ENCODE measurements around the gene ACER3. TPM values are rescaled to one million over a fixed set of nuclear protein-coding genes. Genes with fewer than 3 reads are reported as not detected.
A peak's percentile ranks its signal among the peaks of the same experiment; 100 is the strongest.

Gene ACER3
- total RNA-seq, 2 donors from 2014 or later = 18.5 to 23.2 TPM

DNA sequence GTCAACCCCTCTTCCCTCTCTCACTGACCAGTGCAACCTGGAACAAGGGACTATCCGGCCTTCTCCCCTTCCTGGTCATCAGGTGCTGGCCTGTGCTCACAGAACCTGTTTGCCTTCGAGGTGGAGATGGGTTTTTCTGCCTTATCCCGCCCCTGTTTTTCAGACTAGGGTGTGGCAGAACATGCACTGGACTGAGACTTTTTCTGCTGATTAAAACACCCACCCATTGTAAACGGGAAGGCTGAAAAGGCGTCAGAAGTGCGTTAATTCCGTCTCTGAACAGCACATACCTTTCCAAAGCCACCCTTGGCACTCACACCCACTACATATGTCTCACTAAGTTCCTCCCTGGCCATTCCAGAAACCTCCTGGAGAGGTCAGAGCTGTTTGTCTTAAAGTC, 169.1 kb downstream of the ACER3 start:
- no peak for DNase-seq
- Mint-ChIP-seq H3K27ac (no peak overlapping the region), H3K4me1 (peaks cover 9% of the 10 kb centered on the region), H3K9me3 (no peaks in the 10 kb centered on the region), H3K4me3 (no peak overlapping the region), H3K36me3 (ENCODE audit: low read depth) (no peaks in the 10 kb centered on the region), H3K27me3 (ENCODE audit: insufficient read depth) (peaks cover 20% of the 10 kb centered on the region)
- Histone ChIP-seq H3K36me3 (ENCODE audit: control insufficient read depth, insufficient read depth, low read length) (no peaks in the 10 kb centered on the region), H3K9ac (ENCODE audit: extremely low read depth, low read length, poor library complexity, severe bottlenecking) (no peak overlapping the region), H3K4me1 (ENCODE audit: control insufficient read depth, insufficient read depth, low read length) (no peaks in the 10 kb centered on the region), H3K27me3 (ENCODE audit: control insufficient read depth, insufficient read depth, low read length, poor library complexity, severe bottlenecking) (peaks cover 3% of the 10 kb centered on the region), H3K27ac (ENCODE audit: low read depth, low read length) (no peak overlapping the region), H3K9me3 (ENCODE audit: control insufficient read depth, low read length) (no peaks in the 10 kb centered on the region), H3K4me3 (ENCODE audit: low read length) (no peak overlapping the region)
- TF ChIP-seq CTCF (conservative IDR thresholded peaks at IDR 0.05) = no peak
- WGBS, 2 experiments (ENCODE audit: insufficient coverage in 1 of 2, insufficient read length in 1 of 2) = 89 to 92% methylated on average over 4 to 7 of the region's 7 CpGs

DNA sequence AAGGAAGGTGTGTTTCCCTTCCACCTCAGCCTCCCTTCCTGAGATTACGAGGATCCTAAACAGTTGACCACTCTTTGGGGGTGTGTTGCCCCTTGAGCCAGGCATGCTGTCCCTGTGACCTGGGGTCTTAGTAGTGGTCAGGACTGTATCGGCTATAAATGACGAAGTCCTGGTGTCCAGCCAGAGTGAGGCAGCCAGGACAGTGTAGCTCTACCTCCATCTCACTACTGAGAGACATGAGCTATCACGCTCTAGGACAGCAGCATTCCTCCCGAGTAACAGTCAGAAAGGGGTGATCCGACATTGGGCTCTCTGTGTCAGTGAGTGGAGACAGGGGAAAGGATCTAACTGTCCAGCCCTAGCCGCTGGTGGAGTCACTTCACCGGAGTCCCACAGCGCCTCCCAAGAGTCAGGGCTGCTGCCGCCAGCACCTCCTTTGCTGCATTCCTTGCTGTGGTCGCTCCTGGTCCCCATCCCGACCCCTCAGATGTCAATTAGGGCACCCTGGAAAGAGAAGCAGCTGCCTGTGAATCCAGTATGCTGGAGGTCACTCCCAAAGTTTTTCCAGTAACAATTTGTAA, 170.2 kb downstream of the ACER3 start:
- Mint-ChIP-seq H3K27me3 (ENCODE audit: insufficient read depth) (peaks cover 20% of the 10 kb centered on the region), H3K27ac (no peak overlapping the region), H3K9me3 (no peaks in the 10 kb centered on the region), H3K4me1 (peaks cover 12% of the 10 kb centered on the region), H3K36me3 (ENCODE audit: low read depth) (no peaks in the 10 kb centered on the region), H3K4me3 (no peak overlapping the region)
- WGBS, 2 experiments (ENCODE audit: insufficient coverage in 1 of 2, insufficient read length in 1 of 2) = 88% methylated on average over 10 to 12 of the region's 12 CpGs
- no peak overlapping the region for H3K4me3 ChIP-seq (ENCODE audit: low read length)
- no peak overlapping the region for H3K27ac ChIP-seq (ENCODE audit: low read depth, low read length)
- H3K9ac ChIP-seq (ENCODE audit: extremely low read depth, low read length, poor library complexity, severe bottlenecking) = no peak overlapping the region
- H3K36me3 ChIP-seq (ENCODE audit: control insufficient read depth, insufficient read depth, low read length) = no peaks in the 10 kb centered on the region
- H3K27me3 ChIP-seq (ENCODE audit: control insufficient read depth, insufficient read depth, low read length, poor library complexity, severe bottlenecking) = peaks cover 3% of the 10 kb centered on the region
- no peaks in the 10 kb centered on the region for H3K9me3 ChIP-seq (ENCODE audit: control insufficient read depth, low read length)
- peak; percentile 78 for DNase-seq
- peak; percentile 29 for TF ChIP-seq CTCF (conservative IDR thresholded peaks at IDR 0.05)
- H3K4me1 ChIP-seq (ENCODE audit: control insufficient read depth, insufficient read depth, low read length) = peaks cover 2% of the 10 kb centered on the region

GRCh38 chr11:77031599-77031998, 170.9 kb downstream of the ACER3 start:
- Histone ChIP-seq H3K9me3 (ENCODE audit: control insufficient read depth, low read length) (no peaks in the 10 kb centered on the region), H3K27me3 (ENCODE audit: control insufficient read depth, insufficient read depth, low read length, poor library complexity, severe bottlenecking) (peaks cover 3% of the 10 kb centered on the region), H3K9ac (ENCODE audit: extremely low read depth, low read length, poor library complexity, severe bottlenecking) (no peak overlapping the region), H3K27ac (ENCODE audit: low read depth, low read length) (no peak overlapping the region), H3K4me3 (ENCODE audit: low read length) (no peak overlapping the region), H3K36me3 (ENCODE audit: control insufficient read depth, insufficient read depth, low read length) (no peaks in the 10 kb centered on the region), H3K4me1 (ENCODE audit: control insufficient read depth, insufficient read depth, low read length) (peaks cover 8% of the 10 kb centered on the region)
- peaks cover 20% of the 10 kb centered on the region for H3K27me3 Mint-ChIP-seq (ENCODE audit: insufficient read depth)
- DNase-seq = no peak
- H3K9me3 Mint-ChIP-seq = no peaks in the 10 kb centered on the region
- no peak overlapping the region for H3K4me3 Mint-ChIP-seq
- TF ChIP-seq CTCF (conservative IDR thresholded peaks at IDR 0.05) = no peak
- H3K4me1 Mint-ChIP-seq = peaks cover 19% of the 10 kb centered on the region
- WGBS, 2 experiments (ENCODE audit: insufficient coverage in 1 of 2, insufficient read length in 1 of 2) = 91% methylated on average over 3 of the region's 3 CpGs; no CpG with 5 or more reads in 1 of the 2 experiments
- no peak overlapping the region for H3K27ac Mint-ChIP-seq
- H3K36me3 Mint-ChIP-seq (ENCODE audit: low read depth) = no peaks in the 10 kb centered on the region

Measured in endodermal cell (in vitro differentiated cells).